Eye (tissue), 1 donor: ENCODE data around the gene TELO2.

Source experiments
- DNase-seq: peaks from one replicate; pipeline ENCODE4 v3.0.0-alpha.2; 2015

Gene TELO2

DNA sequence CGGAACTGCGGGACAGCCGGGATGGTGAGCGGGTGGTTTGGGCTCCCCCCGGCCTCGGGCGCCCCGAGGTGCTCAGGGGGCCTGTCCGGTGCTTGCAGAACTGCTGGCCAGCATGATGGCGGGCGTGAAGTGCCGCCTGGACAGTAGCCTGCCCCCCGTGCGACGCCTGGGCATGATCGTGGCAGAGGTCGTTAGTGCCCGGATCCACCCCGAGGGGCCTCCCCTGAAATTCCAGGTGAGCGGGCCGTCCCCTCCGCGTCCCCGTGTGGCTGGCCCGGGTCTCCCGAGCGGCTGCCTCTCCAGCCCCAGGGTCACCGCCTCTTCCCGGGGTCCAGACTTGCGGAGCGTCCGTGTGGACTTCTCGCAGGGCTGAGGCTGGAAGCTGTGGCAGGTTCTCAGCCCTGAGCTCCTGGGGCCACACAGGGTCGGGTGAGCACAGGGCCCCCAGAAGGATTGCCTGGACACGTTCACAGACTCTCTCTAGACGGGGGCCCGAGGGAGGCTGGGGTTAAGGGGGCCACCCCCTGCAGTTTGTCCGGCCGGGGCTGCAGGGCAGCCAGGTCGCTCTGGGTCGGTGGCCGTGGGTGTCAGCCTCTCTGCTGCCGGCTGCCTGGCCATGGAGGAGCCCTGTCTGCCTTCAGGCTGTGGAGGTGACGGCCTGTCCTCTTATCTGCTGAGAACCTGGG, 7.4 kb downstream of the TELO2 start:
- DNase-seq: no peak

DNA sequence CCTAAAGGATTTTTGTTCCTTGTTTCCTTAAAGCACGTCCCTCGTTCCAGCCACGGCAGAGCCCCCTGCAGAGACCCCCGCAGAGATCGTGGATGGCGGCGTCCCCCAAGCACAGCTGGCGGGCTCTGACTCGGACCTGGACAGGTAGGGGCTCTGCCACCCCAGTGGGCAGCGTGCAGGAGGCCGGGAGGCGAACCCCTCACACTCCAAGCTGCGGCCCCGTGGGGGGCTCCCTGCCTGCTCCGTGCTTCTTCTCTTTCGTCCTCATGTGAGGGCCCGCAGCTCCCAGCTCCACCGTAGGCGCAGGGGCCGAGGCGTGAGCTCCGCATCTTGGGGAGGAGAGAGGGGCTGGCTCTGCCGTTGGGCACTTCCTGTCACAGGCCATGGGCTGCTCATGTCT, 8.5 kb downstream of the TELO2 start:
- no peak for DNase-seq

DNA sequence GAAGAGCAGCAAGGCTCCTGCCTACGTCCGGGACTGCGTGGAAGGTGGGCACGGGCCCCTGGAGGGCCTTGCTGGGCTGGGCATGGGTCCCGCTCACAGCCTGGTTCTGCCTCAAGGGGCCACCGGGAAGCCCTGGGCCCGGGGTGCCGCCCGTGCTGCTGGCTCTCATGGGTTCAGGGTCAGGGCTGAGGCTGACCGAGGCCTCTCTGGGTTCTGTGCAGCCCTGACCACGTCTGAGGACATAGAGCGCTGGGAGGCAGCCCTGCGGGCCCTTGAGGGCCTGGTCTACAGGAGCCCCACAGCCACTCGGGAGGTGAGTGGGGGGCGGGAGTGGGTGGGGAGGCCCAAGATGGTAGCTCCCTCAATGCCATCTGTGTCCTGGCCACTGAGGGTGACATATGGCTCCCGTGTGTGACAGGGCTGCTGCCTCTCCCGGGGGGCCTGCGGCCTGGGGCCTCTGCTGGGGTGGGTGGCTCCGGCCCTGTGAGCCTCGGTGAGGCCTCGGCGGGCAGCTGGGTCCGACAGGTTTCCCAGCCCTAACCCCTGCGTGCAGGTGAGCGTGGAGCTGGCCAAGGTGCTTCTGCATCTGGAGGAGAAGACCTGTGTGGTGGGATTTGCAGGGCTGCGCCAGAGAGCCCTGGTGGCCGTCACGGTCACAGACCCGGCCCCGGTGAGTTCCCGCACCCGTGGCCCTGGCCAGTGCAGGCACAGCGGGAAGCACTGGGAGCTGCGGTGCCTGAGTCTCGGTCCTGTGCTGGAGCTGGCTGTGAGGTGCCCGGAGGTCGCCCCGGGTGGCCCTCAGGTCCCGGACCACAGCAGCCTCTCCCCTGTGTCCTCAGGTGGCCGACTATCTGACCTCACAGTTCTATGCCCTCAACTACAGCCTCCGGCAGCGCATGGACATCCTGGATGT, 9.2 kb downstream of the TELO2 start:
- no peak for DNase-seq

DNA sequence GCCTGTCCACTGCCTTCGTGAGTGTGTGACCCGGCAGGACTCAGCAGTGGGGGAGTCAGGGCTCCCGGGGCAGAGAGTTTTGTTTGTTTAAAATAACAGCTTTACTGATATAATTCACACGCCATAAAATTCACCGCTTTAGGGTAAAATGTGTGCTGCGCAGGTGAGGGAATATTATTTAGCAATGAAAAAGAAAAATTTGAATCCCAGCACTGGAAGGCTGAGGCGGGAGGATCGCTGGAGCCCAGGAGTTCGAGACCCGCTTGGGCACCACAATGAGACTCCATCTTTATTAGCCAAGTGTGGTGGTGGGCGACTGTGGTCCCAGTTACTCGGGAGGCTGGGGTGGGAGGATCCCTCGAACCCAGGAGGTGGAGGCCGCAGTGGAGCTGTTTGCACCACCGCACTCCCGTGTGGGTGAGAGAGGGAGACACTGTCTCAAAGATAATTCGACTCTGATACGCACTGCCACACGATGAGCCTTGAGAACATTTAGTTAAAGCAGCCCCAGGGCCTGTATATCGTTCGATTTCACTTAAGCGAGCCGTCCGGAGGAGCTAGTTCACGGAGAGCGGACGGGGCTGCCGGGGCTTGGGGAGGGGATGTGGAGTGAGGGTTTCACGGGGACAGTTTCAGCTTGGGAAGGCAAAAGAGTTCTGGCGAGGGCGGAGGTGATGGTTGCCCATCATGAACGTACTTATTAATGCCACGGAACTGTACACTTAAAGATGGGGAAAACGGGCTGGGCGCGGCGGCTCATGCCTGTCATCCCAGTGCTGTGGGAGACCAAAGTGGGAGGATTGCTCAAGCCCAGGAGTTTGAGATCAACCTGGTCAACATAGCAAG, 10.2 kb downstream of the TELO2 start:
- no peak for DNase-seq

DNA sequence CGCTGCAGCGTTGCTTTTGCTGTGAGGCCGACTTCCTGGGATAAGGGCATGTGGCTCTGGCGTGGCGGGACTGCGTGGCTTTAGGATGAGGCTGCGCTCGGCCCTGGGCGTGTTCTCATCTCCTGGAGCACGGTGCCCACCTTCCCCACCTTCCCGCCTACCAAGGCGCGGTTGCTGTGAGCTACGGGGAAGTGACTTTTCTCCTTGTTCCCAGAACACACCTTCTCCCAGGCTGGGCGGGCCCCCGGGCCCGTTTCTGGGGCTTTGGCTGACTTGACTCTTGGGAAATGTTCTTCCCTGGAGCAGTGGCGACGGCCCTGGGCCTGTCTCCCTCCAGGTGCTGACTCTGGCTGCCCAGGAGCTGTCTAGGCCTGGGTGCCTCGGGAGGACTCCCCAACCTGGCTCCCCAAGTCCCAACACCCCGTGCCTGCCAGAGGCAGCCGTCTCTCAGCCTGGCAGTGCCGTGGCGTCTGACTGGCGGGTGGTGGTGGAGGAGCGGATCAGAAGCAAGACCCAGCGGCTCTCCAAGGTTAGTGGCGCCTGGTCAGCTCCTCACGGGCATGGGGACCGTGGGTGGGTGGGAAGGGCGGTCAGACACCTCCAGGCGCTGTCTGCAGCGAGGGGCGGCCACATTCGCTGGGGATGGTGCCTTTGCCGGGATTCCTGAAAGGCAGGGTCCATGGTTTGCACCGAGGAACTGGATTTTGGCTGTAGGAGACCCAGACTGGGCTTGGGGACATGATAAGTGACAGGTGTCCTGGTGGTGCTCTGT, 12.1 kb downstream of the TELO2 start:
- DNase-seq: no peak

DNA sequence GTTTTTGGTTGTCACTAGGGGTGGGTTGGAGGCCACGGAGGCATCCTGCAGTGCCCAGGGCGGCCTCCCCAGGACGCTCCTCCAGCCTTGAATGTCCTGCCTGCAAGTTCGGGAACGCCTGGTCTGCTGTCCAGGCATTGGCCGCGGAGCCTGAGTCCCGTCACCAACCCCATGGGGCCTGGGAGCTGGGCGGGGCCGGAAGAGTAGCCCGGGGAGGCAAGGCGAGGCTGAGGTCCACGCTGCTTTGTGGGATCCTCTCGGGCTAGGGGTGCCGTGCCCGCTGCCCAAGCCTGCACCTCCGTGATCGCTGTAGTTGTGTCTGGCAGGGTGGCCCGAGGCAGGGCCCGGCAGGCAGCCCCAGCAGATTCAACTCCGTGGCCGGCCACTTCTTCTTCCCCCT, 12.8 kb downstream of the TELO2 start:
- no peak for DNase-seq

DNA sequence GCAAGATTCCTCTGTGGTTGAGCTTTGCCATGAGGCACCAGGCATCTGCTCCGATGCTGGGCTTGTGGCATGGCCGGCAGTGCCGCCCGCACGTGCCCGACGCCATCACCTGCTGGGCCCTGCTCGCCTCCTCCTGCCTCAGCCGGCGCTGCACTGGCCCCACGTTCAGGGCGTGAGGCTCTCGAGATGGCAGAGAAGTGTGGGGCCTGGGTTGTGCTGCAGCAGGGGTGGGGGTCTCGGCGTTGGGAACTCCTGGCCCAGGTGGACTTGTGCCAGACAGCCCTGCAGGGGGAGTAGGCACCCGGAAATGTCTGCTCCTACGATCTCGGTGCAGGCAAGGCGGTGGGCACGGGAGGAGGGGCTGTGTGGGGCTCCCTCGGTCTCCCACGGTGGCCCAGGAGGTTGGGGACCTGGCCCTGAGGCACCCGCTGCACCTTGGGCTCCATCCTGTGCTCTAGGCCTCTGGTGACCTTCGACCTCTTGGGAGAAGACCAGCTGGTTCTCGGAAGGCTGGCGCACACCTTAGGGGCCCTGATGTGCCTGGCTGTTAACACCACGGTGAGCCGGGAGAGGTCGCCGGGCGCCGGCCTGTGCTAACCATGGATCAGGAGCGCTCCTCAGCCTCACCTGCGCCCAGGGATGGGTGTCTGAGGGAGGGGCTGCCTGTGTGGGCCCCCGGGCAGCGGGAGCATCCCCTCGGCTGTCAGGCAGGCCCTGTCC, 13.5 kb downstream of the TELO2 start:
- DNase-seq: no peak

DNA sequence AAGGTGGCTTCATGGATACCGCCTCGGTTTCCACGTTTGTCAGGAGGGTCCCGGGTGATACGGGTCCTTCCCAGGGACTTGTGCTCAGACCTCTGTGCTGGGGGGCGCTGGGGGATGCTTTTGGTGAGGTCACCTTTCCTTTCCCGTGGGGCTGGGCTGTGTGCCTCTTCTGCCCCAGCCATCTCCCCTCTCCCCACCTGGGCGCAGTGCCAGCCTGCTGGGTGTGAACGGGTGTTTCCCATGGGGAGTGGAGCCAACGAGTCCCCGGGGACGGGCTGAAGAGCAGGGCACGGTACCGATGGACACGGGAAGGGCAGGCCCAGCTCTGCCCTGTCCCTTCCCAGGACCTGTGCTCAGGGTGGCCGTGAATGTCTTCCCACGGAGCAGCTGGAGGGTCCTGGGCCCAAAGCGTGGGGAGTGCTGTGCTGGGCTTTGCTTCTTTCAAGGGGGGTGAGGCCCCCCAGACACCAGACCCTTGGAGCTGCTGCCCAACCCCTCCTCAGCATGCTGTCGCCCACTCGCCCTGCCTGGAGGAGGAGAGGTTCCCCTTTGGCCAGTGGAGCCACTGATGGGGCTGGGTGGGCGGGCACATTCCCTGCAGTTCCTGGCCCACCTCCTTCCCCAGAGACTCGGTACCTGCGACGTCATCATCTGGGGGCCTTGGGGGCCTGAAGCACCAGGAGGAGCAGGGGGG, 15.5 kb downstream of the TELO2 start:
- no peak for DNase-seq

DNA sequence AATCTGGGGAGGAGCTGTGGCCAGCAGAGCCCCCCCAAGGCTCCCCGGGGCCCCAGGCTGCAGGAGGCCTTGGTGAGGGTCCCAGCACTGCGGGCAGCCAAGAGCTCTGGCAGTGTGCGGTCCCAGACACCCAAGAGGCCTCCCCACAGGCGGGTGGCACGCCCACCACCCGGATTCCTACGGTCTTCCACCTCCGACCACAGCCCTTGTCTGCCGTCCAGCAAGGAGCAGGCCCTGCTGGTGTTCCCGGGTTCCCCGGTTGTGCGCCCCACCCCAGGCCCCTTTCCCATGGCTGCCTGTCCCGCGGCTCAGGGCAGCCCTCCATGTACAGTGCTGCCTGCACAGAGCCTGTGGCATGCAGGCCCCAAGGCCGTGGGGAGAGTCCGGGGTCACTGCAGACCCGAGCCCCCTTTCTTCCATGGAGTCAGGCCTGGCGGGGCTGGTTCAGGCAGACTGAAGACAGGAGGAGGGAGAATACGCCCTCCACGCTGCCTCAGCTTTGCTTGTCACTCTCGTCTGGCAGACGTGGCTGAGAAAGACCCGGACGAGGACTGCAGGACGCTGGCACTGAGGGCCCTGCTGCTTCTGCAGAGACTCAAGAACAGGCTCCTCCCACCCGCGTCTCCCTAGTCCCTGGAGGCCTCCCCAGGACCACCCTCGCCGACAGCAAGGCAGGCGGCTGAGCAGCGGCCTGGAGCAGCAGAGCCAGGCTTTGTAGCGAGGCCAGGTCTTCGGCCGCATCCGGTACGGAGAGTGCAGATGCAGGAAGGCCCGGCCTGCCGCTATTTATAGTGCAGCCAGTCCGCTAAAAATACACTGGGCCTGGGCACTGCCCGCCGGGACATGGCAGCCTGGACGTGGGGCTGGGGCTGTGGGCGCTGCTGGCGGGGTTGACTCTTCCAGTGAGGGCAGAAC, 16.4 kb downstream of the TELO2 start:
- DNase-seq: no peak

DNA sequence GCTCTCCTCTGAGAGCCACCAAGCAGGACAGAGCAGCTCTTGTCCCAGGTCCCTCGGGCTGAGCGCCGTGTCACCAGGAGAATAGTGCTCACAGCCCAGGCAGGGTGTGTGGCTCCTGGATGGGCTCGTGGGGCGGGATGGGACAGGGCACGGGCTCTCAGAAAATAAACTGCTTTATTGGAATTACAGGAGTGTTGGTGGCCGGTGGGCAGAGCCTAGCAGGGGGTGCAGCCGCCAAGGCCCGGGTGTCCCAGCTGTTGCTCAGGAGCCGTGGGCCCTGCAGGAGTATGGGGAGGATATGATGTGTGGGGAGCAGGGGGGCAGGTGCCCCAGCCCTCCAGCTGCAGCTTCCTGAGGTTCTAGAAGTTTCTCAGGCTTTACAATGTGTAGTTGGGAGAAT, 17.1 kb downstream of the TELO2 start:
- no peak for DNase-seq

DNA sequence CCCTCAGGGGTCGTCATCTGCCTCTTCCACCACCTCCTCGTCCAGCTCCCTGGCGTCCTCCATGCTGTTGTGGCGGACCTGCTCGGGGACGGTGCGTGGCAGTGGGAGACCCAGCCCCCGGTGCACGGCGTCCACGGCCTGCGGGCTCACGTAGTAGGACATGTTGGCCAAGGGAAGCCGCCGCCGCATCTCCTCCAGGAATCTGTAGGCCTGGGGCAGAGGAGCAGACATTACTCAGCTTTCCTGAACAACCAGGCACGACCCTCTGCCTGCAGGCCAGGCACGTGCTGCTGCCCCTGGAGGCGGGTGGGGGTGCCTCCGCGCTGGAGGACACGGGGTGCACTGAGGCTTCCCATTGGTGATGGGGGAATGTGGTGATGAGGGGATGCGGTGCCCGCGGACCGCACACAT, 17.8 kb downstream of the TELO2 start:
- no peak for DNase-seq

DNA sequence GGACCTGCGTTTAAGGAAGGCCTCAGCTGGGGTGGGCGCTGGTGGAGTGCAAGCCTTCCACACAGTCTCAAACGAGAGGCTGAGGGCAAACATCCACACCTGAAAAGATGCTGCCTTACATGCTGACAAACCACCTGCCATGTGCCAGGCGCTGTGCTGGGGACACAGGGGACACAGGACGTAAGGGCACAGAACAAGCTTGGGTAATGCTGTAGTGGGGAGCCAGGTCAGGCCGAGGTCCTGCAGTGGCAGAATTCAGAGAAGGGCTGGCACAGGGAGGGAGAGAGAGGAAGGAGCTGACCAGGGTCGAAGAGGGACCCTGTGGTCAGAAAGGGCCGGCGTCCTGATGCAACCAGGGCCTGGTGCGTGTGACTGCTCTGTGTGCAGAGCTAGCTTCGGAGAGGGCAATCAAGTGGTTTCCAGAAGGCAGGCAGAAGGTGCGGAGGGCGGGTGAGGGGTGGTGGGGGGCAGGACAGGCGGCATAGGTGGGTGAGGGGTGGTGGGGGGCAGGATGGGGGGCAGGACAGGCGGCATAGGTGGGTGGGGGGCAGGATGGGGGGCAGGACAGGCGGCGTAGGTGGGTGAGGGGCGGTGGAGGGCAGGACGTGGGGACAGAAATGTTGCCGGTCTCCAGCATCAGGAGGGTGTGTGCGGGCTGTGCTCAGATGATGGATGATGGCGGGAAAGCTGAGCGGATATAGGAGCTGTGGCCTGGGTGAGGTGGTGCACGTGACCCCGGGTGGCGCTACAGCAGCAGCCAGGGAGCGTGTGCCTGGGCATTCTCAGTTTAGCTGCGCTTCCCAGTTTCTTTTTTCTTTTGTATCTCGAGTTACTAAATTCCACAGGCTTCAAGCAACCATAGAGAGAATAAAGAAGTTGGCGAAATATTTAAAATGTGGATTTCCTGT, 18.8 kb downstream of the TELO2 start:
- no peak for DNase-seq

DNA sequence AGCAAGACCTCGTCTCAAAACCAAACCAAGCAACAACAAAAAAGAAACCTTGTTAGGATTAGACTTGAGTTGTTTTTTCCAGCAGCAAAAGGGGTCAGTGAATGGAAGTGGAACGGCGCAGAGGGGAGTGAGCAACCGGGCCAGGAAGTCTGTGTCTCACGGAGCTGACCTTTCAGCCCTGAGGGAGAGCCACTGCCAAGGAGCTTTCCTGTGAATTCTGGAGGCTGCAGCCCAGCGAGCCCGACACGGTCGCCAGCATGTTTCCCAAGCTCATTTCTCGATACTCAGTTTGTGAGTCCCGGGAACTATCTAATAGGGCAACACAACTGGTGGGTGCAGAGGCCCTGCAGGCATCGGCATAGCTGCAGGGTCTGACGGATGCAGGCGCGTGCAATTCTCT, 19.6 kb downstream of the TELO2 start:
- DNase-seq: no peak

DNA sequence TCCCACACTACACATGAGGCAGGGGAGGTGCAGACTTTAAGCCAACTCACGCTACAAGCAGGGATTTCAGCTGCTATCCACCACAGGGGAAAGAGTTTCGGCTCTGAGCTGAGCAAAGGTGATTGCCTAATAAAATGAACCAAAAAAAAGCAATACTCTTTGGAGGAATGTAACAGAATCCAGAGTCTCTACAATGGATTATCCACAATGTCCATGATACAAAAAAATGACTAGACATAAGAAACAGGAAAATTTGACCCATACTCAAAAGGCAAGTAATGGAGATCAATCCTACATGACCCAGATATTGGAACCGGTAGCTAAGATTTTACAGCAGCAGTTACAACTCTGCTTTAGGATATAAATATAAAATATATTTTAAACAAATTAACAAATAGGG, 21.3 kb downstream of the TELO2 start:
- DNase-seq: no peak

DNA sequence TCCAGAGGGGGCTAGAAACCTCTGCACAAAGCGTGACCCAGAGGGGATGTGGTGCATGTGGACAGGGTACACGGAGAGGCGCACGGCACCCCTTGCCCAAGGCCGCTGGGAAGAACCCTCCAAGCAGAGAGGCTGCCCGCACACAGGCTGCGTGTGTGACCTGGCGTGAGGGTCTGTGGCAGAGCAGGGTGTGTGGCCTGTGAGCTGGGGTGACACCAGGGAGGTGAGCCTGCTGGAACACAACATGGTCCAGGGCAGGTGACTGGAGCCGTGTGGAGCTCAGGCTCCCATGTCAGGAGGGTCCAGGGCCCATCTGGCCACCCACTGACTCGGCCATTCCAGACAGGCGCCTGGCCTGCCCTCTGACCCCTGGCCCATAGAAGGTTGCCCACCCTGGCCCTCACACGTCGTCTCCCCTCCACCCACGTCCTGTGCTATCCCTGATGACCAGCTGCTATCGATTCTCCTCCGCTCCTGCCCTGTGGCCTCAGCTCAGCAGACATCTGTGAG, 25.5 kb downstream of the TELO2 start:
- no peak for DNase-seq

DNA sequence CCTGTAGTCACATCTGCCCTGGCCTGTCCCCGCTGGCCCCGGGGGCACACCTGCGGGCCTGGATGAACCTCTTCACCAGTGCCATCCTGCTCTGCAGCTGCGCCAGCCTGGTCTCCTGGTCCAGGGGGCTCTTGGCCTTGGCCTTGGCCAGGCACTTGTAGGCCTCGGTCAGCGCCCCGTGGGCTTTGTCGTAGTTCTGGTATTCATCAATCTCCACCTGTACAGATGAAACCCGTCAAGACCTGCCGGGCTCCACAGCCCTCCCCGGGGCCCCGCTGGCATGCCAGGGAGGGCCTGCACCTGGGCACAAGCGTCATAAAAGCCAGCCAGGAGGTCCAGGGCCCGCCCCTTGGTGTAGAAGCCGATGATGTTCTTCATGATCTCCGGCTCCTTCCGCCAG, 26.7 kb downstream of the TELO2 start:
- DNase-seq: no peak

DNA sequence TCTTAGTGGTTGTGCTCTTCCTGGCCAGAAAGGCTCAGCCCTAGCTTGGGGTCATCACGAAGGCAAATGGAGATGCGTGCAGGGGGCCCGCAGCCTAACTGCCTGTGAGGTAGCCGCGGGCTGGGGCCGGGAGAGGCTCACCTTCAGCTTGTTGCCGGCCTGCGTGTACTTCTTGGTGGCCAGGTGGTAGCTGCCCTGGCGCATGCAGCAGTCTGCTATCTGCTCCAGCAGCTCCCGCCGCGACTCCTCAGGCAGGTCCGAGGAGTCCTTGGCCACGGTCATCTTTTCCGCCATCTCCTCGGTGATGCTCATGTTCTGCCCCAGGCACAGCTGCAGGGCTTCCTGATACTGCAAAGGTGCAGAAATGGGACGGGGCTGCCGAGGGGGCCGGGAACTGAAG, 27.3 kb downstream of the TELO2 start:
- no peak for DNase-seq

DNA sequence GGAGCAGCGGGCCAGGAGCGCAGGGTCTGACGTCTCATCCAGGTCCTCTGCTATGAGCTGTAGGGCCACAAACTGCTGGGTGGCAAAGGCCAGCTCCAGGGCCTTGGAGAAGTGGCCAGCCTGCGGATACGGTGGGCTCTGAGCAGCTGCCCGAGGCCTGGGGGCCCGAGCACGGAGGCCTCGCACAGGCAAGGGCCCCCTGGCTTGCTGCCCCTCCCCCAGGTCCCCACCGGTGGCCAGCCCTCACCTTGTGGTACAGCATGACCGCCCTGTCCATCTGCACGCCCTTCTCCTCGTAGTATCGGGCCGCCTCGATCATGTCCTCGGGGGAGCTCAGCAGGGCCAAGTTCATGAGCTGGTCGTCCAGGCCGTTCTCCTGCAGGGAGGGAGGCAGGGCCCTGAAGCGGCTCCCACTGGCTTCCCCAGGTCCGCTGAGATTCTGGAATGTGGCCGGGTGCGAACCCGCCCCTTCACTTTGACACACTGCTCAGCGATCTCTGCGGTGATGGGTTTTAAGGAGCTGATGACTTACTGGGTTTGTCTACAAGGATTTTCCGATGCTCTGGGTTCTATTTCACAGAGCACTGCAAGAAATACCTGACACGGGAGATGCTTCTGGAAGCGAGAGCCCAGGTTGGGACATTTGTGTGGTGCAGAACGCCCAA, 30.6 kb downstream of the TELO2 start:
- DNase-seq: no peak
